GM21447 (cell line): Measurements from ENCODE around the gene ANKFY1.
"Not testable (repeated sequence)": the region's sequence is repeated elsewhere in the genome, so short reads cannot be mapped to it uniquely, and the experiment has no call there.

Experiments used
- ATAC-seq: cut with Tn5 transposase; IDR thresholded peaks from one replicate; pipeline ENCODE4 v1.9.1; 2021; ENCODE audit not compliant: unreplicated experiment

ANKFY1 gene

GRCh38 chr17:4262703-4263102, 1.1 kb downstream of the ANKFY1 start:
- ATAC-seq: no peak

GRCh38 chr17:4261452-4261851, 2.3 kb downstream of the ANKFY1 start:
- ATAC-seq: no peak

- no peak for ATAC-seq
Observed at GRCh38 chr17:4258867-4259266, 4.9 kb downstream of the ANKFY1 start.

- no peak for ATAC-seq
Observed at GRCh38 chr17:4256952-4257351, 6.8 kb downstream of the ANKFY1 start.

GRCh38 chr17:4255271-4255670, 8.5 kb downstream of the ANKFY1 start:
- ATAC-seq: not testable (repeated sequence)

GRCh38 chr17:4250887-4251286, 12.9 kb downstream of the ANKFY1 start:
- no peak for ATAC-seq

- ATAC-seq: no peak
Observed at GRCh38 chr17:4249452-4250029, 14.2 kb downstream of the ANKFY1 start.

GRCh38 chr17:4248504-4249277, 15.1 kb downstream of the ANKFY1 start:
- ATAC-seq: no peak

- ATAC-seq: no peak
Observed at GRCh38 chr17:4247971-4248388, 15.8 kb downstream of the ANKFY1 start.

GRCh38 chr17:4247361-4247970, 16.3 kb downstream of the ANKFY1 start:
- no peak for ATAC-seq

- ATAC-seq: no peak
Observed at GRCh38 chr17:4246674-4247073, 17.1 kb downstream of the ANKFY1 start.

- ATAC-seq: no peak
Observed at GRCh38 chr17:4241535-4241934, 22.2 kb downstream of the ANKFY1 start.

- ATAC-seq: no peak
Observed at GRCh38 chr17:4236456-4236855, 27.3 kb downstream of the ANKFY1 start.

- ATAC-seq: no peak
Observed at GRCh38 chr17:4235372-4236279, 28.2 kb downstream of the ANKFY1 start.

- no peak for ATAC-seq
Observed at GRCh38 chr17:4234401-4234800, 29.4 kb downstream of the ANKFY1 start.

GRCh38 chr17:4233668-4234258, 30.0 kb downstream of the ANKFY1 start:
- ATAC-seq: no peak

GRCh38 chr17:4232168-4232813, 31.5 kb downstream of the ANKFY1 start:
- ATAC-seq: no peak

GRCh38 chr17:4229627-4230541, 33.9 kb downstream of the ANKFY1 start:
- ATAC-seq: no peak

- no peak for ATAC-seq
Observed at GRCh38 chr17:4221899-4222659, 41.7 kb downstream of the ANKFY1 start.
